ENCODE data around the gene CHRNA7.

Gene CHRNA7
- long read RNA-seq, full-length matches to known transcripts: 2 of 4 reads
- long read RNA-seq, partial matches to known transcripts: 0 of 4 reads
- long read RNA-seq, other reads (novel, unspliced or antisense): 2 of 4 reads

GRCh38 chr15:32029862-32030781, at the start of gene CHRNA7:
TSS of gene CHRNA7 (plus strand) at chr15:32030515. CDS start at chr15:32030595, 80 bp downstream.
- Histone ChIP-seq H3K27me3 (ENCODE audit: insufficient read depth, poor library complexity, severe bottlenecking) (peaks cover 42% of the 10 kb centered on the region), H3K4me3 (replicated peaks; ENCODE audit: insufficient read depth, low read length) (peak within 1 kb of the TSS; percentile 34), H3K27ac (replicated peaks) (no peak within 1 kb of the TSS)
- peak; percentile 18 to 25 for DNase-seq (ENCODE audit: low read depth in 1 of 2, low spot score in 1 of 2)
- TF ChIP-seq GABPA (IDR thresholded peaks at IDR 0.05; ENCODE audit: low read depth) (no peak), POLR2AphosphoS5 (IDR thresholded peaks at IDR 0.05; ENCODE audit: low read depth) (no peak), CTCF (IDR thresholded peaks at IDR 0.05; ENCODE audit: insufficient read depth, low read length) (no peak), REST (IDR thresholded peaks at IDR 0.05; ENCODE audit: insufficient replicate concordance, low read depth) (no peak), SPI1 (IDR thresholded peaks at IDR 0.05; ENCODE audit: borderline replicate concordance, low read depth) (no peak)

GRCh38 chr15:31985607-31986006, 44.7 kb upstream of the CHRNA7 start:
- DNase-seq (ENCODE audit: low read depth in 1 of 2, low spot score in 1 of 2): peak in 1 of 2 experiments; percentile 9
- Histone ChIP-seq H3K4me3 (replicated peaks; ENCODE audit: insufficient read depth, low read length) (no peak overlapping the region), H3K27me3 (ENCODE audit: insufficient read depth, poor library complexity, severe bottlenecking) (no peaks in the 10 kb centered on the region), H3K27ac (replicated peaks) (no peak overlapping the region)
- TF ChIP-seq POLR2AphosphoS5 (IDR thresholded peaks at IDR 0.05; ENCODE audit: low read depth) (no peak), GABPA (IDR thresholded peaks at IDR 0.05; ENCODE audit: low read depth) (no peak), SPI1 (IDR thresholded peaks at IDR 0.05; ENCODE audit: borderline replicate concordance, low read depth) (no peak), REST (IDR thresholded peaks at IDR 0.05; ENCODE audit: insufficient replicate concordance, low read depth) (no peak), CTCF (IDR thresholded peaks at IDR 0.05; ENCODE audit: insufficient read depth, low read length) (no peak)

GRCh38 chr15:31993062-31993461, 37.3 kb upstream of the CHRNA7 start:
- no peaks in the 10 kb centered on the region for H3K27me3 ChIP-seq (ENCODE audit: insufficient read depth, poor library complexity, severe bottlenecking)
- no peak overlapping the region for H3K4me3 ChIP-seq (replicated peaks; ENCODE audit: insufficient read depth, low read length)
- DNase-seq (ENCODE audit: low read depth in 1 of 2, low spot score in 1 of 2): no peak
- TF ChIP-seq REST (IDR thresholded peaks at IDR 0.05; ENCODE audit: insufficient replicate concordance, low read depth) (no peak), CTCF (IDR thresholded peaks at IDR 0.05; ENCODE audit: insufficient read depth, low read length) (no peak), GABPA (IDR thresholded peaks at IDR 0.05; ENCODE audit: low read depth) (no peak), POLR2AphosphoS5 (IDR thresholded peaks at IDR 0.05; ENCODE audit: low read depth) (no peak), SPI1 (IDR thresholded peaks at IDR 0.05; ENCODE audit: borderline replicate concordance, low read depth) (no peak)
- no peak overlapping the region for H3K27ac ChIP-seq (replicated peaks)

Measured in HL-60 (cell line).